ENCODE data around the gene SGMS2.

The SGMS2 gene

DNA sequence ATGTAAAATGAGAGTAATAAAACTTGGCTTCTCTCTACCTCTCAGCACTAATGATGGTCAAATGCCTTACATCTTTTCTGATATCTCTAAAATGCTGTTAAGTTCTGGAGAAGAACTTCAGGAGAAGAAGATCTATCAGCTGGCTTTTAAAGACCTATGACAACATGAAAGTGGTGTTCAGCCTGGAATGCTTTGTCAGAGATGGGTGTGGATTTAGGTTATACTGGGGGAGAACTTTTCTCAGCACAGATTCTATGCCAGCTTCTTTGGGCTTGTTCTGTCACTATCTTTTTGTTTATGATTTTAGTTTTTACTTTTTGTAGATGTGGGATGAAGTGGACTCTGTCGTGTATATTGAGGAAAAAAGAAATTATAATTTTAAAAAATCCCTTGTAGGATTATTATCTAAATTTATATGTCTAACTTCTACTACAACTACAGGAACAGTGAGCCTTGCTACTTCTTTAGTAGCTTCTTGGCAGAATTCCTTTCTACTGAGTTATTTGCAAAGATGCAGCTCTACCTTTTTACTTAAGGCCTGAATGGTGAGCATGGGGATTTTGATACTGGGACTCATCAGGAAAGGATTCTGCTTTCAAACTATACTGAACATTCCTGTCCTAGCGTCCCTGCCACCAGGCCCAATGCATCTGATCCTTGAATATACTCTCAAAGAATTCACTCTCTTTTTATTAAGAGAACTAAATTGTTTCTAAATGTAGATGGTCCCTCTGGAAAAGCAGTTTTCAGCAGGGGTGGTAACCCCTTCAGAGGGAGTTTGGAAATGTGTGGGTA is 126.2 kb downstream of the SGMS2 start:
- no peak overlapping the region for H3K27ac ChIP-seq (ENCODE audit: low read length)
- no peaks in the 10 kb centered on the region for H3K4me1 ChIP-seq (ENCODE audit: control insufficient read depth in 1 of 2, insufficient read depth in 2 of 2, low read length in 2 of 2)
- no peaks in the 10 kb centered on the region for H3K27me3 ChIP-seq (ENCODE audit: low read depth, low read length)
- peaks cover 21 to 53% of the 10 kb centered on the region in 2 donors for H3K36me3 ChIP-seq (ENCODE audit: control insufficient read depth in 1 of 2, insufficient read depth in 2 of 2, low read length in 2 of 2)
- H3K9me3 ChIP-seq (ENCODE audit: control insufficient read depth in 1 of 2, low read length in 2 of 2) = no peaks in the 10 kb centered on the region
- H3K4me3 ChIP-seq (ENCODE audit: low read depth in 1 of 2, low read length in 2 of 2) = no peak overlapping the region

DNA sequence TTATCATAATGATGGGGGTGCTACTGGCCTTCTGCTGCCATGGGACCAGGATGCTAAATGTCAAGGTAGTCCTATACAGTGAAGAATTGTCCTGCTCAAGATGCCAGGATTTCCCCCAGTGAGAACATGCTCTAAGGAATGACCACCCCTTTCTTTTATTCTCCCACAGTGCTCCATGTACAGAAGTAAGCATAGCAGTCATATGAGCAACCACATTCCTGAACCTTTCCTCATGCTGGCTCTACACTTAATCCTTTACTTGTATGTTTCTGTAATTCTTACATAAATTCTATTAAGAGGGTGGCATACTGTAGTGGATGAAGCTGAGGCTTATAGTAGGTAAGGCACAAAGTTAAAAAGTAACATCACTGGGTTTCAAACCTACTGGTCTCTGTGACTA is 126.8 kb downstream of the SGMS2 start:
- no peaks in the 10 kb centered on the region for H3K4me1 ChIP-seq (ENCODE audit: control insufficient read depth in 1 of 2, insufficient read depth in 2 of 2, low read length in 2 of 2)
- H3K27ac ChIP-seq (ENCODE audit: low read length) = no peak overlapping the region
- no peak overlapping the region for H3K4me3 ChIP-seq (ENCODE audit: low read depth in 1 of 2, low read length in 2 of 2)
- H3K27me3 ChIP-seq (ENCODE audit: low read depth, low read length) = no peaks in the 10 kb centered on the region
- peaks cover 21 to 48% of the 10 kb centered on the region in 2 donors for H3K36me3 ChIP-seq (ENCODE audit: control insufficient read depth in 1 of 2, insufficient read depth in 2 of 2, low read length in 2 of 2)
- H3K9me3 ChIP-seq (ENCODE audit: control insufficient read depth in 1 of 2, low read length in 2 of 2) = peaks cover 0 to 3% of the 10 kb centered on the region in 2 donors

DNA sequence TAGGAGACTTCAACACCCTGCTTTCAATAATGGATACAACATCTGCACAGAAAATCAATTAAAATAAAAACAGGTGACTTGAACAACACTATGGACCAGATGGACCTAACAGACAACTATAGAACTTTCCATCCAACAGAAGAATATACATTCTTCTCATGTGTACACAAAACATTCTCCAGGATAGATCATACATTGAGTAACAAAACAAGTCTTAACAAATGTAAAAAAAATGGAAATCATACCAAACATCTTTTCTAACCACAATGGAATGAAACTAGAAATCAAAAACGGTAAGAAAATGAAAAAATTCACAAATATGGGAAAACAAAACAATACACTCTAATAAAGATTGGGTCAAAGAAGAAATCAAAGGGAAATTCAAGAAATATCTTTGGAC is 131.3 kb downstream of the SGMS2 start:
- H3K27ac ChIP-seq (ENCODE audit: low read length) = no peak overlapping the region
- peaks cover 7 to 9% of the 10 kb centered on the region in 2 donors for H3K36me3 ChIP-seq (ENCODE audit: control insufficient read depth in 1 of 2, insufficient read depth in 2 of 2, low read length in 2 of 2)
- H3K4me1 ChIP-seq (ENCODE audit: control insufficient read depth in 1 of 2, insufficient read depth in 2 of 2, low read length in 2 of 2) = no peaks in the 10 kb centered on the region
- no peaks in the 10 kb centered on the region for H3K27me3 ChIP-seq (ENCODE audit: low read depth, low read length)
- H3K4me3 ChIP-seq (ENCODE audit: low read depth in 1 of 2, low read length in 2 of 2) = no peak overlapping the region
- peaks cover 2 to 3% of the 10 kb centered on the region in 2 donors for H3K9me3 ChIP-seq (ENCODE audit: control insufficient read depth in 1 of 2, low read length in 2 of 2)
